GM23338 (cell line): ENCODE measurements around the gene TLCD4. TPM values are rescaled to one million over a fixed set of nuclear protein-coding genes. Genes with fewer than 3 reads are reported as not detected.

ENCODE experiments used
- ATAC-seq: fragments of 200-7000 bp; cut with Tn5 transposase; 3 replicates; pipeline ENCODE4 v1.9.1; 2020
- DNase-seq: peaks from one replicate; pipeline ENCODE4 v3.0.0-alpha.2; 2015; ENCODE audit warnings: low spot score
- H2AFZ ChIP-seq: fragments of 200-600 bp; sonication (generic); 2 replicates; pipeline ENCODE4 v1.8.0; 2016; ENCODE audit warnings: antibody characterized with exemption, mild to moderate bottlenecking, moderate library complexity
- H3F3A ChIP-seq: fragments of 200-600 bp; sonication (generic); replicated peaks from 2 replicates; pipeline ENCODE4 v1.8.0; 2017; ENCODE audit warnings: antibody characterized with exemption, mixed run types, low read depth
- H3K27ac ChIP-seq: fragments of 200-600 bp; sonication (generic); 2 replicates; pipeline ENCODE4 v1.6.1; 2016; ENCODE audit warnings: low read depth
- H3K27me3 ChIP-seq: fragments of 200-600 bp; sonication (generic); 2 replicates; pipeline ENCODE4 v1.8.0; 2016; ENCODE audit warnings: mild to moderate bottlenecking, mixed run types, moderate library complexity; ENCODE audit not compliant: insufficient read depth
- H3K36me3 ChIP-seq: fragments of 200-600 bp; sonication (generic); 2 replicates; pipeline ENCODE4 v1.8.0; 2016; ENCODE audit warnings: mild to moderate bottlenecking; ENCODE audit not compliant: insufficient read depth
- H3K4me1 ChIP-seq: fragments of 200-600 bp; sonication (generic); 2 replicates; pipeline ENCODE4 v1.8.0; 2016; ENCODE audit warnings: mild to moderate bottlenecking, moderate library complexity; ENCODE audit not compliant: insufficient read depth
- H3K4me2 ChIP-seq: fragments of 200-600 bp; sonication (generic); 2 replicates; pipeline ENCODE4 v1.7.1; 2017; ENCODE audit warnings: mixed run types
- H3K4me3 ChIP-seq: fragments of 200-600 bp; sonication (generic); 2 replicates; pipeline ENCODE4 v1.6.1; 2016; ENCODE audit warnings: mixed run types
- H3K79me2 ChIP-seq: fragments of 200-600 bp; sonication (generic); replicated peaks from 2 replicates; pipeline ENCODE4 v1.8.0; 2017; ENCODE audit warnings: mild to moderate bottlenecking; ENCODE audit not compliant: insufficient read depth
- H3K9me2 ChIP-seq: fragments of 200-600 bp; sonication (generic); 2 replicates; pipeline ENCODE4 v1.8.0; 2017; ENCODE audit not compliant: insufficient read depth
- H4K20me1 ChIP-seq: fragments of 200-600 bp; sonication (generic); replicated peaks from 2 replicates; pipeline ENCODE4 v1.8.0; 2017; ENCODE audit warnings: mild to moderate bottlenecking; ENCODE audit not compliant: insufficient read depth
- H3K27ac Mint-ChIP-seq: 2 replicates; pipeline ENCODE4 v1.8.0; 2020; ENCODE audit warnings: inconsistent platforms, mild to moderate bottlenecking, moderate library complexity, mixed read lengths
- H3K27me3 Mint-ChIP-seq: 3 replicates; pipeline ENCODE4 v1.8.0; 2022; ENCODE audit warnings: low read depth, mild to moderate bottlenecking, moderate library complexity, mixed read lengths, inconsistent platforms; ENCODE audit not compliant: insufficient read depth, poor library complexity
- H3K36me3 Mint-ChIP-seq: 3 replicates; pipeline ENCODE4 v1.8.0; 2021; ENCODE audit warnings: low read depth, mild to moderate bottlenecking, inconsistent platforms, moderate library complexity, mixed read lengths
- H3K4me1 Mint-ChIP-seq: 3 replicates; pipeline ENCODE4 v1.8.0; 2020; ENCODE audit warnings: mild to moderate bottlenecking, inconsistent platforms, mixed read lengths
- H3K4me3 Mint-ChIP-seq: 3 replicates; pipeline ENCODE4 v1.8.0; 2021; ENCODE audit warnings: moderate library complexity, mild to moderate bottlenecking, inconsistent platforms, mixed read lengths
- H3K9me3 Mint-ChIP-seq: 3 replicates; pipeline ENCODE4 v1.8.0; 2020; ENCODE audit warnings: moderate library complexity, mild to moderate bottlenecking, inconsistent platforms, mixed read lengths
- CREB1 ChIP-seq: fragments of 250-450 bp; sonication (Bioruptor Pico); IDR thresholded peaks from 2 replicates; pipeline ENCODE4 v1.5.0; 2020; ENCODE audit warnings: low read depth, mild to moderate bottlenecking, moderate library complexity
- EZH2 ChIP-seq: fragments of 200-600 bp; sonication (generic); IDR thresholded peaks from one replicate; pipeline ENCODE4 v1.8.0; 2017; ENCODE audit warnings: antibody characterized with exemption, mild to moderate bottlenecking, low read depth; ENCODE audit not compliant: unreplicated experiment
- EZH2phosphoT487 ChIP-seq: fragments of 200-600 bp; sonication (generic); IDR thresholded peaks from one replicate; pipeline ENCODE4 v1.8.1; 2018; ENCODE audit warnings: antibody characterized with exemption; ENCODE audit not compliant: unreplicated experiment
- JUNB ChIP-seq: IDR thresholded peaks from one replicate; pipeline ENCODE4 v1.6.1; 2016; ENCODE audit warnings: antibody characterized with exemption; ENCODE audit not compliant: unreplicated experiment
- NANOG ChIP-seq: IDR thresholded peaks from 2 replicates; pipeline ENCODE4 v1.6.1; 2016; ENCODE audit warnings: antibody characterized with exemption, borderline replicate concordance
- POLR2AphosphoS5 ChIP-seq: IDR thresholded peaks from 2 replicates; pipeline ENCODE4 v1.6.1; 2016; ENCODE audit warnings: antibody characterized with exemption, low read depth
- STAT1 ChIP-seq: IDR thresholded peaks from one replicate; pipeline ENCODE4 v1.6.1; 2016; ENCODE audit warnings: antibody characterized with exemption; ENCODE audit not compliant: unreplicated experiment
- ZNF114 ChIP-seq: fragments of 250-450 bp; sonication (Bioruptor Pico); IDR thresholded peaks from 2 replicates; pipeline ENCODE4 v1.5.0; 2020; ENCODE audit warnings: mild to moderate bottlenecking, moderate library complexity
- ZNF331 ChIP-seq: fragments of 250-450 bp; sonication (Bioruptor Pico); IDR thresholded peaks from 2 replicates; pipeline ENCODE4 v1.5.0; 2020; ENCODE audit warnings: low read depth, mild to moderate bottlenecking, moderate library complexity
- polyA plus RNA-seq: library from polyadenylated mRNA; unstranded; fragments of >200 nt; fragmentation: Nextera tagmentation; extraction: Ambion mirVana; gene quantifications from 2 replicates; pipeline ENCODE4 v1.2.1, GENCODE V29; 2016
- total RNA-seq: library from RNA; depleted of rRNA; stranded (reverse); fragments of >200 nt; shearing (Covaris generic); gene quantifications from 2 replicates; pipeline ENCODE4 v1.2.3, GENCODE V29; 2014
- TF ChIP-seq, protein P1 (sequence below): fragments of 250-450 bp; sonication (Bioruptor Pico); IDR thresholded peaks from 2 replicates; pipeline ENCODE4 v1.5.0; 2020; ENCODE audit warnings: mild to moderate bottlenecking, moderate library complexity
- TF ChIP-seq, protein P2 (sequence below): IDR thresholded peaks from 2 replicates; pipeline ENCODE4 v1.6.1; 2016; ENCODE audit warnings: antibody characterized with exemption
- TF ChIP-seq, protein P3 (sequence below): IDR thresholded peaks from one replicate; pipeline ENCODE4 v1.6.1; 2018; ENCODE audit warnings: antibody characterized with exemption; ENCODE audit not compliant: unreplicated experiment
- TF ChIP-seq, protein P4 (sequence below), 2 experiments: fragments of 200-600 bp in 1 of 2; sonication (generic) in 1 of 2; conservative IDR thresholded peaks; 2 replicates each; pipeline versions ENCODE4 v1.5.1 to v1.6.1; 2016 to 2017; ENCODE audit warnings: antibody characterized with exemption in 2 of 2, low read depth in 2 of 2, mild to moderate bottlenecking in 2 of 2, moderate library complexity in 1 of 2

The TLCD4 gene
- total and polyA plus RNA-seq, 2 experiments from 2014 or later, result 3.5 to 4.2 TPM

DNA sequence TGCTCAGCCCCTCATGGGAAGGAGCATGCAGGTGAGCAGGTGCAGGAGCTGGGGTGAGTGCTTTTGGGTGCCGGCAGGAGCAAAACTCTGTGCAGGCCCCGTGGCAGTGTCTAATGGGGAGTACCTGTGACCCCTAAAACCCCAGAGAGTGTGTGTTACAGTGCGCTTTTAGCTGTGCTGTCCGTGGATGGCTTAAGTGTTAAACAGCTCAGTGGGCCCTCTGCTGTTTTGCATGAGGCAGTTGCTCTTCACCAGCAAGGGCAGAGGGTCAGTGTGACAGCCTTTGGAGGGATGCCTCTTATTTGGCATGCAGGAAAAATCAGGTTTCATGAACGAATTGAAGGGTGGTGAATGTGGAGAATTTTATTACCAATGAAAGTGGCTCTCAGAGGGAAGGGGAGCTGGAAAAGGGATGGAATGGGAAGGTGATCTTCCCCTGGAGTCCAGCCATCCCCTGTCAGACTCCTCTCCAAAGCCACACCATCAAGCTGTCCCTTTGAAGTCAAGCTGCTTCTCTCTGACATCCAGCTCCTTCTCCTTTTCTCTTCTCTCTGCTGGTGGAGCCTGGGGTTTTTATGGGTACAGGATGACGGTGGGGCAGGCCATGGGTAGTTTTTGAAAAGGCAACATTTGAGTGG lies 27.4 kb upstream of the TLCD4 start:
- H3K9me3 Mint-ChIP-seq, result peaks cover 8% of the 10 kb centered on the region; the same call in 1 of the 3 replicates
- Histone ChIP-seq H3K9me2 (0 out of 2 replicates have a peak, but pooled peaks cover 5% of the 10 kb centered on the region), H3K27ac (no peak overlapping the region), H4K20me1 (no peaks in the 10 kb centered on the region), H3K36me3 (no peaks in the 10 kb centered on the region), H3K4me3 (no peak overlapping the region), H3K79me2 (no peaks in the 10 kb centered on the region), H3K27me3 (no peaks in the 10 kb centered on the region), H2AFZ (no peak overlapping the region), H3K4me1 (peaks cover 18% of the 10 kb centered on the region), H3F3A (0 out of 2 replicates have a peak, but pooled peaks cover 4% of the 10 kb centered on the region), H3K4me2 (no peak overlapping the region)
- no peak overlapping the region for H3K27ac Mint-ChIP-seq
- no peak for TF ChIP-seq POLR2AphosphoS5
- TF ChIP-seq, protein P1, sequence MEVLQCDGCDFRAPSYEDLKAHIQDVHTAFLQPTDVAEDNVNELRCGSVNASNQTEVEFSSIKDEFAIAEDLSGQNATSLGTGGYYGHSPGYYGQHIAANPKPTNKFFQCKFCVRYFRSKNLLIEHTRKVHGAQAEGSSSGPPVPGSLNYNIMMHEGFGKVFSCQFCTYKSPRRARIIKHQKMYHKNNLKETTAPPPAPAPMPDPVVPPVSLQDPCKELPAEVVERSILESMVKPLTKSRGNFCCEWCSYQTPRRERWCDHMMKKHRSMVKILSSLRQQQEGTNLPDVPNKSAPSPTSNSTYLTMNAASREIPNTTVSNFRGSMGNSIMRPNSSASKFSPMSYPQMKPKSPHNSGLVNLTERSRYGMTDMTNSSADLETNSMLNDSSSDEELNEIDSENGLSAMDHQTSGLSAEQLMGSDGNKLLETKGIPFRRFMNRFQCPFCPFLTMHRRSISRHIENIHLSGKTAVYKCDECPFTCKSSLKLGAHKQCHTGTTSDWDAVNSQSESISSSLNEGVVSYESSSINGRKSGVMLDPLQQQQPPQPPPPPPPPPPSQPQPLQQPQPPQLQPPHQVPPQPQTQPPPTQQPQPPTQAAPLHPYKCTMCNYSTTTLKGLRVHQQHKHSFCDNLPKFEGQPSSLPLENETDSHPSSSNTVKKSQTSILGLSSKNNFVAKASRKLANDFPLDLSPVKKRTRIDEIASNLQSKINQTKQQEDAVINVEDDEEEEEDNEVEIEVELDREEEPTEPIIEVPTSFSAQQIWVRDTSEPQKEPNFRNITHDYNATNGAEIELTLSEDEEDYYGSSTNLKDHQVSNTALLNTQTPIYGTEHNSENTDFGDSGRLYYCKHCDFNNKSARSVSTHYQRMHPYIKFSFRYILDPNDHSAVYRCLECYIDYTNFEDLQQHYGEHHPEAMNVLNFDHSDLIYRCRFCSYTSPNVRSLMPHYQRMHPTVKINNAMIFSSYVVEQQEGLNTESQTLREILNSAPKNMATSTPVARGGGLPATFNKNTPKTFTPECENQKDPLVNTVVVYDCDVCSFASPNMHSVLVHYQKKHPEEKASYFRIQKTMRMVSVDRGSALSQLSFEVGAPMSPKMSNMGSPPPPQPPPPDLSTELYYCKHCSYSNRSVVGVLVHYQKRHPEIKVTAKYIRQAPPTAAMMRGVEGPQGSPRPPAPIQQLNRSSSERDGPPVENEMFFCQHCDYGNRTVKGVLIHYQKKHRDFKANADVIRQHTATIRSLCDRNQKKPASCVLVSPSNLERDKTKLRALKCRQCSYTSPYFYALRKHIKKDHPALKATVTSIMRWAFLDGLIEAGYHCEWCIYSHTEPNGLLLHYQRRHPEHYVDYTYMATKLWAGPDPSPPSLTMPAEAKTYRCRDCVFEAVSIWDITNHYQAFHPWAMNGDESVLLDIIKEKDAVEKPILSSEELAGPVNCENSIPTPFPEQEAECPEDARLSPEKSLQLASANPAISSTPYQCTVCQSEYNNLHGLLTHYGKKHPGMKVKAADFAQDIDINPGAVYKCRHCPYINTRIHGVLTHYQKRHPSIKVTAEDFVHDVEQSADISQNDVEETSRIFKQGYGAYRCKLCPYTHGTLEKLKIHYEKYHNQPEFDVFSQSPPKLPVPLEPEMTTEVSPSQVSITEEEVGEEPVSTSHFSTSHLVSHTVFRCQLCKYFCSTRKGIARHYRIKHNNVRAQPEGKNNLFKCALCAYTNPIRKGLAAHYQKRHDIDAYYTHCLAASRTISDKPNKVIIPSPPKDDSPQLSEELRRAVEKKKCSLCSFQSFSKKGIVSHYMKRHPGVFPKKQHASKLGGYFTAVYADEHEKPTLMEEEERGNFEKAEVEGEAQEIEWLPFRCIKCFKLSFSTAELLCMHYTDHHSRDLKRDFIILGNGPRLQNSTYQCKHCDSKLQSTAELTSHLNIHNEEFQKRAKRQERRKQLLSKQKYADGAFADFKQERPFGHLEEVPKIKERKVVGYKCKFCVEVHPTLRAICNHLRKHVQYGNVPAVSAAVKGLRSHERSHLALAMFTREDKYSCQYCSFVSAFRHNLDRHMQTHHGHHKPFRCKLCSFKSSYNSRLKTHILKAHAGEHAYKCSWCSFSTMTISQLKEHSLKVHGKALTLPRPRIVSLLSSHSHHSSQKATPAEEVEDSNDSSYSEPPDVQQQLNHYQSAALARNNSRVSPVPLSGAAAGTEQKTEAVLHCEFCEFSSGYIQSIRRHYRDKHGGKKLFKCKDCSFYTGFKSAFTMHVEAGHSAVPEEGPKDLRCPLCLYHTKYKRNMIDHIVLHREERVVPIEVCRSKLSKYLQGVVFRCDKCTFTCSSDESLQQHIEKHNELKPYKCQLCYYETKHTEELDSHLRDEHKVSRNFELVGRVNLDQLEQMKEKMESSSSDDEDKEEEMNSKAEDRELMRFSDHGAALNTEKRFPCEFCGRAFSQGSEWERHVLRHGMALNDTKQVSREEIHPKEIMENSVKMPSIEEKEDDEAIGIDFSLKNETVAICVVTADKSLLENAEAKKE (CRISPR knock-in tag), result no peak
- no peak for TF ChIP-seq JUNB
- TF ChIP-seq, protein P2, sequence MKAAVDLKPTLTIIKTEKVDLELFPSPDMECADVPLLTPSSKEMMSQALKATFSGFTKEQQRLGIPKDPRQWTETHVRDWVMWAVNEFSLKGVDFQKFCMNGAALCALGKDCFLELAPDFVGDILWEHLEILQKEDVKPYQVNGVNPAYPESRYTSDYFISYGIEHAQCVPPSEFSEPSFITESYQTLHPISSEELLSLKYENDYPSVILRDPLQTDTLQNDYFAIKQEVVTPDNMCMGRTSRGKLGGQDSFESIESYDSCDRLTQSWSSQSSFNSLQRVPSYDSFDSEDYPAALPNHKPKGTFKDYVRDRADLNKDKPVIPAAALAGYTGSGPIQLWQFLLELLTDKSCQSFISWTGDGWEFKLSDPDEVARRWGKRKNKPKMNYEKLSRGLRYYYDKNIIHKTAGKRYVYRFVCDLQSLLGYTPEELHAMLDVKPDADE, result no peak
- no peak for TF ChIP-seq EZH2
- no peak for TF ChIP-seq ZNF114 (CRISPR knock-in tag)
- TF ChIP-seq, protein P3, sequence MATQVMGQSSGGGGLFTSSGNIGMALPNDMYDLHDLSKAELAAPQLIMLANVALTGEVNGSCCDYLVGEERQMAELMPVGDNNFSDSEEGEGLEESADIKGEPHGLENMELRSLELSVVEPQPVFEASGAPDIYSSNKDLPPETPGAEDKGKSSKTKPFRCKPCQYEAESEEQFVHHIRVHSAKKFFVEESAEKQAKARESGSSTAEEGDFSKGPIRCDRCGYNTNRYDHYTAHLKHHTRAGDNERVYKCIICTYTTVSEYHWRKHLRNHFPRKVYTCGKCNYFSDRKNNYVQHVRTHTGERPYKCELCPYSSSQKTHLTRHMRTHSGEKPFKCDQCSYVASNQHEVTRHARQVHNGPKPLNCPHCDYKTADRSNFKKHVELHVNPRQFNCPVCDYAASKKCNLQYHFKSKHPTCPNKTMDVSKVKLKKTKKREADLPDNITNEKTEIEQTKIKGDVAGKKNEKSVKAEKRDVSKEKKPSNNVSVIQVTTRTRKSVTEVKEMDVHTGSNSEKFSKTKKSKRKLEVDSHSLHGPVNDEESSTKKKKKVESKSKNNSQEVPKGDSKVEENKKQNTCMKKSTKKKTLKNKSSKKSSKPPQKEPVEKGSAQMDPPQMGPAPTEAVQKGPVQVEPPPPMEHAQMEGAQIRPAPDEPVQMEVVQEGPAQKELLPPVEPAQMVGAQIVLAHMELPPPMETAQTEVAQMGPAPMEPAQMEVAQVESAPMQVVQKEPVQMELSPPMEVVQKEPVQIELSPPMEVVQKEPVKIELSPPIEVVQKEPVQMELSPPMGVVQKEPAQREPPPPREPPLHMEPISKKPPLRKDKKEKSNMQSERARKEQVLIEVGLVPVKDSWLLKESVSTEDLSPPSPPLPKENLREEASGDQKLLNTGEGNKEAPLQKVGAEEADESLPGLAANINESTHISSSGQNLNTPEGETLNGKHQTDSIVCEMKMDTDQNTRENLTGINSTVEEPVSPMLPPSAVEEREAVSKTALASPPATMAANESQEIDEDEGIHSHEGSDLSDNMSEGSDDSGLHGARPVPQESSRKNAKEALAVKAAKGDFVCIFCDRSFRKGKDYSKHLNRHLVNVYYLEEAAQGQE, result no peak
- TF ChIP-seq, protein P4, sequence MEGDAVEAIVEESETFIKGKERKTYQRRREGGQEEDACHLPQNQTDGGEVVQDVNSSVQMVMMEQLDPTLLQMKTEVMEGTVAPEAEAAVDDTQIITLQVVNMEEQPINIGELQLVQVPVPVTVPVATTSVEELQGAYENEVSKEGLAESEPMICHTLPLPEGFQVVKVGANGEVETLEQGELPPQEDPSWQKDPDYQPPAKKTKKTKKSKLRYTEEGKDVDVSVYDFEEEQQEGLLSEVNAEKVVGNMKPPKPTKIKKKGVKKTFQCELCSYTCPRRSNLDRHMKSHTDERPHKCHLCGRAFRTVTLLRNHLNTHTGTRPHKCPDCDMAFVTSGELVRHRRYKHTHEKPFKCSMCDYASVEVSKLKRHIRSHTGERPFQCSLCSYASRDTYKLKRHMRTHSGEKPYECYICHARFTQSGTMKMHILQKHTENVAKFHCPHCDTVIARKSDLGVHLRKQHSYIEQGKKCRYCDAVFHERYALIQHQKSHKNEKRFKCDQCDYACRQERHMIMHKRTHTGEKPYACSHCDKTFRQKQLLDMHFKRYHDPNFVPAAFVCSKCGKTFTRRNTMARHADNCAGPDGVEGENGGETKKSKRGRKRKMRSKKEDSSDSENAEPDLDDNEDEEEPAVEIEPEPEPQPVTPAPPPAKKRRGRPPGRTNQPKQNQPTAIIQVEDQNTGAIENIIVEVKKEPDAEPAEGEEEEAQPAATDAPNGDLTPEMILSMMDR (conservative IDR thresholded peaks at IDR 0.05; ENCODE audit: low read depth in 2 of 2), result no peak
- TF ChIP-seq EZH2phosphoT487, result no peak
- no peak for TF ChIP-seq NANOG
- TF ChIP-seq ZNF331, result no peak
- no peak for TF ChIP-seq STAT1
- no peak for TF ChIP-seq CREB1
- no peak overlapping the region for H3K4me3 Mint-ChIP-seq
- peaks cover 16% of the 10 kb centered on the region for H3K4me1 Mint-ChIP-seq
- H3K27me3 Mint-ChIP-seq, result peaks cover 2% of the 10 kb centered on the region
- ATAC-seq (no peak), DNase-seq (no peak)
- H3K36me3 Mint-ChIP-seq, result no peaks in the 10 kb centered on the region; the same call in 2 of the 3 replicates
